Measurements from ENCODE around the gene C1QTNF3. TPM values are rescaled to one million over a fixed set of nuclear protein-coding genes. Genes with fewer than 3 reads are reported as not detected.

The C1QTNF3 gene
- total RNA-seq, 6 experiments from 2014 or later, result 0.40 to 0.62 (median 0.50) TPM

- Mint-ChIP-seq H3K4me1 (ENCODE audit: low read depth) (peaks cover 33% of the 10 kb centered on the region), H3K36me3 (ENCODE audit: low read depth) (peaks cover 4% of the 10 kb centered on the region), H3K27me3 (ENCODE audit: insufficient read depth) (no peaks in the 10 kb centered on the region; the same call in none of the 2 replicates), H3K9me3 (no peaks in the 10 kb centered on the region), H3K4me3 (no peak overlapping the region), H3K27ac (no peak overlapping the region)
- TF ChIP-seq CTCF (IDR thresholded peaks at IDR 0.05), result no peak
- DNase-seq, result no peak
These were observed 692 bp downstream of the C1QTNF3 start for GRCh38 chr5:34042321-34042720.

- Mint-ChIP-seq H3K4me1 (ENCODE audit: low read depth) (peaks cover 24% of the 10 kb centered on the region), H3K36me3 (ENCODE audit: low read depth) (peaks cover 4% of the 10 kb centered on the region), H3K27me3 (ENCODE audit: insufficient read depth) (no peaks in the 10 kb centered on the region; the same call in none of the 2 replicates), H3K4me3 (no peak overlapping the region), H3K27ac (no peak overlapping the region), H3K9me3 (no peaks in the 10 kb centered on the region)
- DNase-seq, result no peak
- no peak for TF ChIP-seq CTCF (IDR thresholded peaks at IDR 0.05)
These were observed 1.6 kb downstream of the C1QTNF3 start for GRCh38 chr5:34041247-34041972.

- Mint-ChIP-seq H3K4me3 (no peak overlapping the region), H3K4me1 (ENCODE audit: low read depth) (peaks cover 14% of the 10 kb centered on the region), H3K9me3 (no peaks in the 10 kb centered on the region), H3K27ac (no peak overlapping the region), H3K27me3 (ENCODE audit: insufficient read depth) (no peaks in the 10 kb centered on the region; the same call in none of the 2 replicates), H3K36me3 (ENCODE audit: low read depth) (peaks cover 4% of the 10 kb centered on the region)
- TF ChIP-seq CTCF (IDR thresholded peaks at IDR 0.05), result no peak
- no peak for DNase-seq
These were observed 2.5 kb downstream of the C1QTNF3 start for GRCh38 chr5:34040472-34040871.

- no peak for DNase-seq
- Mint-ChIP-seq H3K4me1 (ENCODE audit: low read depth) (peaks cover 7% of the 10 kb centered on the region), H3K27ac (no peak overlapping the region), H3K4me3 (no peak overlapping the region), H3K36me3 (ENCODE audit: low read depth) (peaks cover 4% of the 10 kb centered on the region), H3K9me3 (no peaks in the 10 kb centered on the region), H3K27me3 (ENCODE audit: insufficient read depth) (no peaks in the 10 kb centered on the region; the same call in none of the 2 replicates)
- TF ChIP-seq CTCF (IDR thresholded peaks at IDR 0.05), result no peak
These were observed 3.4 kb downstream of the C1QTNF3 start for GRCh38 chr5:34039398-34040157.

GRCh38 chr5:34038838-34039237, 4.2 kb downstream of the C1QTNF3 start:
- no peak overlapping the region for H3K4me3 Mint-ChIP-seq
- H3K4me1 Mint-ChIP-seq (ENCODE audit: low read depth), result peaks cover 7% of the 10 kb centered on the region; the same call in 1 of the 2 replicates
- H3K36me3 Mint-ChIP-seq (ENCODE audit: low read depth), result peaks cover 4% of the 10 kb centered on the region
- no peak overlapping the region for H3K27ac Mint-ChIP-seq
- no peaks in the 10 kb centered on the region; the same call in none of the 2 replicates for H3K27me3 Mint-ChIP-seq (ENCODE audit: insufficient read depth)
- no peak for TF ChIP-seq CTCF (IDR thresholded peaks at IDR 0.05)
- no peaks in the 10 kb centered on the region for H3K9me3 Mint-ChIP-seq
- DNase-seq, result no peak
